ENCODE results near the gene PLPP6. TPM values are rescaled to one million over a fixed set of nuclear protein-coding genes. Genes with fewer than 3 reads are reported as not detected.
A peak's percentile ranks its signal among the peaks of the same experiment; 100 is the strongest.

Gene PLPP6
- total and polyA plus RNA-seq, 2 of the 8 experiments (the other 6 are each of a cell fraction or from before 2014, with no cell fraction given) = 11.8 to 13.3 TPM

DNA sequence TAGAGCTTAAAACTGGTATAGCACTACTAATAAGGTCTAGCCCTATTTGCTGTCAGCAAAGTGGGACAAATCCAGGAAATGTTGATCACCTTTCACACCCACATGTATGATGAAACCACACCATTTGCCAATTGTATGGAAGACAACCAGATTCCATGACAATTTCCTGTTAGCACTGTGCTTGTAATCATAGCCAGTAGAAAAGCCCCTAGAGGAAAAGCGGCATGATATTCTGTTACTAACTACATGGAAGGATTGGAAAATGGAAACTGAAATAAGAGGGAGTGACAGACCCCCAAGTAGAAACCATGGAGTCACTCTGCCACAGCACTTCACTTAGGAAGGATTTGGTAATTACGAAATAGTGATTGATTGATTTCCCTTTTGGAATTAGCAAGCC is 3.3 kb downstream of the PLPP6 start:
- H3K56ac ChIP-seq (replicated peaks; ENCODE audit: insufficient read length, low read depth, low read length) = no peak overlapping the region
- H4K5ac ChIP-seq (ENCODE audit: insufficient read length, low read depth, low read length) = no peak overlapping the region
- no peak overlapping the region for H2BK15ac ChIP-seq (ENCODE audit: low read length)
- peaks cover 4 to 23% (median 9%) of the 10 kb centered on the region in 4 experiments for H3K4me1 ChIP-seq (replicated peaks in 1 of 4; ENCODE audit: control insufficient read depth in 3 of 4, insufficient read depth in 4 of 4, low read length in 3 of 4)
- no peak overlapping the region for H4K91ac ChIP-seq (replicated peaks; ENCODE audit: insufficient read length, low read length)
- no peak overlapping the region for H2AFZ ChIP-seq (ENCODE audit: low read length)
- DNase-seq (ENCODE audit: low read depth in 1 of 2, low spot score in 2 of 2) (no peak), FAIRE-seq (no peak)
- peak overlapping the region in 1 of 4 experiments; percentile 84; a peak in 1 of 8 replicates for H3K4me3 ChIP-seq (ENCODE audit: extremely low read depth in 1 of 4, insufficient read depth in 2 of 4, low read depth in 3 of 4, low read length in 4 of 4)
- no peak overlapping the region for H3K23ac ChIP-seq (ENCODE audit: insufficient read length)
- H3K4ac ChIP-seq (replicated peaks; ENCODE audit: insufficient read length, low read depth, low read length) = no peak overlapping the region
- no peak overlapping the region for H2AK5ac ChIP-seq (ENCODE audit: low read depth, low read length)
- peaks cover 6% of the 10 kb centered on the region; the same call in 1 of the 2 replicates for H3K79me1 ChIP-seq (ENCODE audit: low read depth, low read length)
- H3K79me2 ChIP-seq (ENCODE audit: control insufficient read depth in 1 of 2, insufficient read depth in 2 of 2, low read length in 2 of 2) = peaks cover 3 to 9% of the 10 kb centered on the region in 2 experiments; a peak in 2 of 4 replicates
- H3K27ac ChIP-seq (ENCODE audit: low read depth, low read length) = no peak overlapping the region
- H2BK20ac ChIP-seq (ENCODE audit: low read length) = no peak overlapping the region
- H3K18ac ChIP-seq (ENCODE audit: extremely low read depth, low read length) = no peak overlapping the region
- CTCF ChIA-PET (ENCODE audit: partially characterized antibody) = interaction anchor here (0.8 to 3.2 kb wide), 13 partner anchors 10 to 282 kb away, joined by 3 to 13 read pairs (median 5); partner anchors contain the start of genes AK3 and CDC37L1
- H3K27me3 ChIP-seq (replicated peaks in 1 of 4; ENCODE audit: control insufficient read depth in 3 of 4, extremely low read depth in 1 of 4, insufficient read depth in 3 of 4, low read length in 3 of 4) = no peaks in the 10 kb centered on the region
- 79% methylated on average over 2 of the region's 2 CpGs; no CpG with 5 or more reads in 1 of the 2 experiments for WGBS, 2 experiments (ENCODE audit: extremely low coverage in 1 of 2, insufficient coverage in 1 of 2, insufficient read length in 1 of 2, insufficient replicate concordance in 2 of 2, low coverage in 1 of 2, low lambda C conversion rate in 2 of 2, missing lambda C conversion rate in 1 of 2)
- no peaks in the 10 kb centered on the region for H3K36me3 ChIP-seq (ENCODE audit: control insufficient read depth in 2 of 4, insufficient read depth in 4 of 4, low read length in 3 of 4)
- H3K14ac ChIP-seq (ENCODE audit: insufficient read length) = no peak overlapping the region
- no peak overlapping the region for H2BK12ac ChIP-seq (ENCODE audit: low read depth, low read length)
- peak overlapping the region; percentile 50 to 94 for H3K4me2 ChIP-seq (ENCODE audit: insufficient read depth in 1 of 2, low read depth in 2 of 2, low read length in 2 of 2)
- peaks cover 16% of the 10 kb centered on the region for H3K23me2 ChIP-seq (ENCODE audit: low read depth, low read length)
- no peak overlapping the region for H4K8ac ChIP-seq (ENCODE audit: extremely low read depth, insufficient read depth, low read length)
- no peaks in the 10 kb centered on the region for H4K20me1 ChIP-seq (replicated peaks in 1 of 2; ENCODE audit: control insufficient read depth in 1 of 2, insufficient read depth in 2 of 2, low read length in 2 of 2)
- no peak overlapping the region for H2BK5ac ChIP-seq (ENCODE audit: low read depth, low read length)
- no peak overlapping the region for H3K9ac ChIP-seq (replicated peaks in 1 of 4; ENCODE audit: extremely low read depth in 1 of 4, low read depth in 3 of 4, low read length in 3 of 4)
- H3K9me3 ChIP-seq (ENCODE audit: insufficient read depth in 2 of 2, low read depth in 1 of 2, low read length in 1 of 2) = no peaks in the 10 kb centered on the region
- H2BK120ac ChIP-seq (replicated peaks; ENCODE audit: low read depth, low read length) = no peak overlapping the region
- POLR2A ChIA-PET (ENCODE audit: partially characterized antibody) = interaction anchor here (0.9 to 3.3 kb wide), 6 partner anchors 8 to 129 kb away, joined by 3 to 14 read pairs (median 6); partner anchors contain the start of genes AK3 and CDC37L1
- TF ChIP-seq SUZ12 (IDR thresholded peaks at IDR 0.05; ENCODE audit: low read length) = no peak
- no peak for TF ChIP-seq EP300 (IDR thresholded peaks at IDR 0.05; ENCODE audit: borderline replicate concordance in 1 of 2, low read depth in 2 of 2, low read length in 2 of 2)
- TF ChIP-seq ASH2L (IDR thresholded peaks at IDR 0.05; ENCODE audit: low read length) = no peak
- TF ChIP-seq NANOG (IDR thresholded peaks at IDR 0.05; ENCODE audit: insufficient read depth, low read depth, low read length, poor library complexity, severe bottlenecking) = no peak
- TF ChIP-seq SP4 (IDR thresholded peaks at IDR 0.05; ENCODE audit: low read length) = no peak
- TF ChIP-seq, protein P1, sequence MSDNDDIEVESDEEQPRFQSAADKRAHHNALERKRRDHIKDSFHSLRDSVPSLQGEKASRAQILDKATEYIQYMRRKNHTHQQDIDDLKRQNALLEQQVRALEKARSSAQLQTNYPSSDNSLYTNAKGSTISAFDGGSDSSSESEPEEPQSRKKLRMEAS (IDR thresholded peaks at IDR 0.05) = no peak
- no peak for TF ChIP-seq CBX5 (IDR thresholded peaks at IDR 0.05; ENCODE audit: low read depth, low read length)

Data from H1 (cell line).